Epithelial cell of esophagus (primary cell): ENCODE measurements around the gene TMEM219.

Source experiments
- DNase-seq: peaks from one replicate; pipeline ENCODE4 v3.0.0; 2010; ENCODE audit warnings: low read depth
- H3K4me3 ChIP-seq: 2 replicates; pipeline ENCODE4 v1.5.1; 2011; ENCODE audit warnings: mild to moderate bottlenecking, low read length, control low read depth
- CTCF ChIP-seq: IDR thresholded peaks from 2 replicates; pipeline ENCODE4 v1.5.1; 2011; ENCODE audit warnings: low read depth, mild to moderate bottlenecking, low read length, control low read depth, inconsistent platforms; ENCODE audit not compliant: insufficient read depth; ENCODE audit errors: missing control alignments

TMEM219 gene

GRCh38 chr16:29999605-30000004 lies 37.7 kb downstream of the TMEM219 start:
- no peak for DNase-seq
- no peak overlapping the region for H3K4me3 ChIP-seq
- TF ChIP-seq CTCF: no peak

- TF ChIP-seq CTCF: no peak
- no peak for DNase-seq
- H3K4me3 ChIP-seq: no peak overlapping the region
These were observed 39.1 kb downstream of the TMEM219 start for GRCh38 chr16:30000735-30001631.

GRCh38 chr16:30002614-30003346 lies 40.9 kb downstream of the TMEM219 start:
- no peak for TF ChIP-seq CTCF
- no peak for DNase-seq

GRCh38 chr16:30003670-30004423 lies 42.0 kb downstream of the TMEM219 start:
- H3K4me3 ChIP-seq: no peak overlapping the region
- no peak for DNase-seq
- TF ChIP-seq CTCF: no peak

More at GRCh38 chr16:30002614-30003346, 40.9 kb downstream of the TMEM219 start:
- no peak overlapping the region for H3K4me3 ChIP-seq

- no peak for TF ChIP-seq CTCF
- H3K4me3 ChIP-seq: no peak overlapping the region
- no peak for DNase-seq
These were observed 42.5 kb downstream of the TMEM219 start for GRCh38 chr16:30004424-30004776.

- H3K4me3 ChIP-seq: no peak overlapping the region
- DNase-seq: no peak
- no peak for TF ChIP-seq CTCF
These were observed 42.9 kb downstream of the TMEM219 start for GRCh38 chr16:30004811-30005242.
